Measurements from ENCODE around the gene IKZF2.

The IKZF2 gene

GRCh38 chr2:212957624-212958023, 193.8 kb downstream of the IKZF2 start:
- Histone ChIP-seq H3F3A (ENCODE audit: low read depth) (peaks cover 33% of the 10 kb centered on the region), H2AFZ (ENCODE audit: low read length) (no peak overlapping the region), H3K79me2 (ENCODE audit: insufficient read depth, low read length) (peaks cover 28% of the 10 kb centered on the region), H3K27me3 (ENCODE audit: insufficient read depth, low read length, poor library complexity, severe bottlenecking) (no peaks in the 10 kb centered on the region), H3K9me3 (ENCODE audit: insufficient read depth, low read depth, low read length) (peaks cover 3% of the 10 kb centered on the region; the same call in 1 of the 2 replicates), H3K9me2 (replicated peaks; ENCODE audit: low read depth, low read length) (no peaks in the 10 kb centered on the region), H4K20me1 (ENCODE audit: insufficient read depth, low read length, poor library complexity, severe bottlenecking) (no peaks in the 10 kb centered on the region), H3K4me2 (ENCODE audit: low read depth, low read length, poor library complexity, severe bottlenecking) (peak overlapping the region; percentile 74), H3K9ac (ENCODE audit: low read depth, low read length, poor library complexity, severe bottlenecking) (peak overlapping the region; percentile 85), H3K4me1 (ENCODE audit: insufficient read depth, low read length, poor library complexity, severe bottlenecking) (peaks cover 83% of the 10 kb centered on the region), H3K36me3 (ENCODE audit: insufficient read depth, low read length) (peaks cover 9% of the 10 kb centered on the region; the same call in 1 of the 2 replicates), H3K4me3 (ENCODE audit: low read length, poor library complexity, severe bottlenecking) (peak overlapping the region; percentile 49)
- no peak for TF ChIP-seq EZH2phosphoT487 (IDR thresholded peaks at IDR 0.05; ENCODE audit: borderline replicate concordance)

GRCh38 chr2:212956665-212957607, 194.5 kb downstream of the IKZF2 start:
- Histone ChIP-seq H3K9me3 (ENCODE audit: insufficient read depth, low read depth, low read length) (peaks cover 3% of the 10 kb centered on the region; the same call in 1 of the 2 replicates), H3K27me3 (ENCODE audit: insufficient read depth, low read length, poor library complexity, severe bottlenecking) (no peaks in the 10 kb centered on the region), H3K36me3 (ENCODE audit: insufficient read depth, low read length) (peaks cover 10% of the 10 kb centered on the region; the same call in 1 of the 2 replicates), H3F3A (ENCODE audit: low read depth) (peaks cover 33% of the 10 kb centered on the region), H3K4me2 (ENCODE audit: low read depth, low read length, poor library complexity, severe bottlenecking) (peak overlapping the region; percentile 74), H3K4me1 (ENCODE audit: insufficient read depth, low read length, poor library complexity, severe bottlenecking) (peaks cover 76% of the 10 kb centered on the region), H4K20me1 (ENCODE audit: insufficient read depth, low read length, poor library complexity, severe bottlenecking) (no peaks in the 10 kb centered on the region), H3K4me3 (ENCODE audit: low read length, poor library complexity, severe bottlenecking) (peak overlapping the region; percentile 49), H3K9me2 (replicated peaks; ENCODE audit: low read depth, low read length) (no peaks in the 10 kb centered on the region), H3K79me2 (ENCODE audit: insufficient read depth, low read length) (peaks cover 22% of the 10 kb centered on the region), H3K9ac (ENCODE audit: low read depth, low read length, poor library complexity, severe bottlenecking) (peak overlapping the region; percentile 85), H2AFZ (ENCODE audit: low read length) (no peak overlapping the region)
- TF ChIP-seq CTCF (conservative IDR thresholded peaks at IDR 0.05; ENCODE audit: low read length) (no peak), EZH2phosphoT487 (IDR thresholded peaks at IDR 0.05; ENCODE audit: borderline replicate concordance) (no peak)

GRCh38 chr2:212953170-212953920, 198.1 kb downstream of the IKZF2 start:
- Histone ChIP-seq H3K9me3 (ENCODE audit: insufficient read depth, low read depth, low read length) (peaks cover 3% of the 10 kb centered on the region; the same call in 1 of the 2 replicates), H3K27me3 (ENCODE audit: insufficient read depth, low read length, poor library complexity, severe bottlenecking) (no peaks in the 10 kb centered on the region), H3K79me2 (ENCODE audit: insufficient read depth, low read length) (0 out of 2 replicates have a peak, but pooled peaks cover 10% of the 10 kb centered on the region), H3K4me1 (ENCODE audit: insufficient read depth, low read length, poor library complexity, severe bottlenecking) (peaks cover 41% of the 10 kb centered on the region), H3K4me2 (ENCODE audit: low read depth, low read length, poor library complexity, severe bottlenecking) (no peak overlapping the region), H3K9me2 (replicated peaks; ENCODE audit: low read depth, low read length) (no peaks in the 10 kb centered on the region), H2AFZ (ENCODE audit: low read length) (no peak overlapping the region), H4K20me1 (ENCODE audit: insufficient read depth, low read length, poor library complexity, severe bottlenecking) (no peaks in the 10 kb centered on the region), H3K9ac (ENCODE audit: low read depth, low read length, poor library complexity, severe bottlenecking) (peak overlapping the region; percentile 7), H3K36me3 (ENCODE audit: insufficient read depth, low read length) (peaks cover 13% of the 10 kb centered on the region; the same call in 1 of the 2 replicates), H3K4me3 (ENCODE audit: low read length, poor library complexity, severe bottlenecking) (no peak overlapping the region), H3F3A (ENCODE audit: low read depth) (peaks cover 14% of the 10 kb centered on the region)
- TF ChIP-seq EZH2phosphoT487 (IDR thresholded peaks at IDR 0.05; ENCODE audit: borderline replicate concordance) (no peak), CTCF (conservative IDR thresholded peaks at IDR 0.05; ENCODE audit: low read length) (no peak)
